Activated CD4-positive, alpha-beta T cell treated with anti-CD3 and anti-CD28 coated beads, Interleukin-2, amount 50 U/mL, for 24 hours (primary cell): Measurements from ENCODE around the gene WIPI1.
"Not testable (repeated sequence)": the region's sequence is repeated elsewhere in the genome, so short reads cannot be mapped to it uniquely, and the experiment has no call there.

Experiments
- DNase-seq, 2 donors: peaks; one replicate each; pipeline ENCODE4 v3.0.0-alpha.2; 2020; ENCODE audit warnings: low read depth in 1 of 2, low spot score in 1 of 2

Gene WIPI1

DNA sequence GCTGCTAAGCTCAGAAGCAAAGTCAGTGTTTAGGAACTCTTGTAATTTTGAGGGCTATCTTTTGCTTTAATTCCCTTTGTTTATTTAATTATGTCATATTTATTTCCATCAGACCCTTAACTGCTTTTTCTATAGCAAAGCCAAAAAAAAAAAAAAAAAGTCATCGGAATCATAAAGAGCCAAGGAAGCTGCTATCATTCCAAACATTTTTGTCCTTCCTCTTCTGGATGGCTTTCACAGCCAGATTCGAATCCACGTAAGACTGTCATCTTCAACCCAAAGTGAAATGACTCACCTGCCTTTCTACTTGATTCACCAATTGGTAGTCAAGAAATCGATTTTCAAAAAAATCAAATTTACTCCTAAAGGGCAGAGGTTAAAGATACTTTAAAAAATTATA is 38.4 kb downstream of the WIPI1 start:
- no peak for DNase-seq

- DNase-seq: no peak
These were observed 40.0 kb downstream of the WIPI1 start for GRCh38 chr17:68417317-68417716.

GRCh38 chr17:68414901-68415300 is 42.4 kb downstream of the WIPI1 start:
- DNase-seq: not testable (repeated sequence)

- DNase-seq: peak in 1 of 2 donors; percentile 39
These were observed 43.4 kb downstream of the WIPI1 start for GRCh38 chr17:68413597-68414560.

DNA sequence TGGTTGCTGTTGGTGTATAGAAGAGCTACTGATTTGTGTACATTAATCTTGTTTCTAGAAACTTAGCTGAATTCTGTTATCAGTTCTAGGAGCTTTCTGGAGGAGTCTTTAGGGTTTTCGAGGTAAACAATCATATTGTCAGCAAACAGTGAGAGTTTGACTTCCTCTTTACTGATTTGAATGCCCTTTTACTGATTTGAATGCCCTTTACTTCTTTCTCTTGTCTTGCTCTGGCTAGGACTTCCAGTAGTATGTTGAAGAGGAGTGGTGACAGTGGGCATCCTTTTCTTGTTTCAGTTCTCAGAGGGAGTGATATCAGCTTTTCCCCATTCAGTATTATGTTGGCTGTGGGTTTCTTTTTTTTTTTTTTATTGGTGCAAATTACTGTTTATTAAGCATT is 49.6 kb downstream of the WIPI1 start:
- not testable (repeated sequence) for DNase-seq

- DNase-seq: not testable (repeated sequence)
These were observed 53.5 kb downstream of the WIPI1 start for GRCh38 chr17:68403837-68404236.

DNA sequence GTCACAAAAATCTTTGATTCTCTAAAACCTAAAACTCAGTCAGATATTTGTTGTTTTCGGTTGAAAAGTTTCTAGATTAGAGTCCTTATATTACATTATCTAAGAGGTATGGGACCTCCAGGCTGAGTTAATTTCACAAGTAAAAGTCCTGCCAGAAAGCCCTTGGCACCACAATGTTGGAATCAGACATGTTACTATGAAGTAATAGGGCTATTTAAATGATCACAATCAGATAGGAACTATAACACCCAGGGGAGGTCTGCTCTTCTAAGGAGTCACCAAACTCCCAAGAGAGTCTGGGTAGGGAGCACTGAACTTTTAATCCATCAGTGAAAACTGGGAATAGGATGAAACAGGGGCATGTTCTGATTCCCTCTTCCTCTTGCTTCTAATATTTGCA is 54.2 kb downstream of the WIPI1 start:
- no peak for DNase-seq

DNA sequence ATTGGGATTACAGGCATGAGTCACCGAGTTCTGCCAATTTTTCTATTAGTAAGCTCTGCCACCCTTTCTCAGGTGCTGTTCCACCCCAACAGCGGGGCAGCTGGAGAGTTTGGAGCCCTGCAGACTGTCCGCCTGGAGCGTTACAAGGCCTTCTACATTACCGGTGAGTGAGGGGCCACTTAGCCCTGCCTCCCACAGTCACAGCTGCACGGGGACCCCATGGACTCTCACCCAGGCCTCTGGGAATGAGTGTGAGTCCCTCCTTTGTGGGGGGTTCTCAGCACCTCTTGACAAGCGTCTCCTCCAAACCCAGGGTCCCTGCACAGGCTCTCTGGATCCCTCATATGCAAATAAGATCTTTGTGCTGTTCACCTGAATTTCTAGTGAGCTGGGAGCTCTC is 56.0 kb downstream of the WIPI1 start:
- no peak for DNase-seq

GRCh38 chr17:68400404-68400735 is 56.9 kb downstream of the WIPI1 start:
- no peak for DNase-seq

GRCh38 chr17:68399638-68400403 is 57.5 kb downstream of the WIPI1 start:
- DNase-seq: peak in 1 of 2 donors; percentile 50

GRCh38 chr17:68398691-68399637 is 58.3 kb downstream of the WIPI1 start:
- no peak for DNase-seq

- DNase-seq: no peak
These were observed 60.2 kb downstream of the WIPI1 start for GRCh38 chr17:68397108-68397536.

DNA sequence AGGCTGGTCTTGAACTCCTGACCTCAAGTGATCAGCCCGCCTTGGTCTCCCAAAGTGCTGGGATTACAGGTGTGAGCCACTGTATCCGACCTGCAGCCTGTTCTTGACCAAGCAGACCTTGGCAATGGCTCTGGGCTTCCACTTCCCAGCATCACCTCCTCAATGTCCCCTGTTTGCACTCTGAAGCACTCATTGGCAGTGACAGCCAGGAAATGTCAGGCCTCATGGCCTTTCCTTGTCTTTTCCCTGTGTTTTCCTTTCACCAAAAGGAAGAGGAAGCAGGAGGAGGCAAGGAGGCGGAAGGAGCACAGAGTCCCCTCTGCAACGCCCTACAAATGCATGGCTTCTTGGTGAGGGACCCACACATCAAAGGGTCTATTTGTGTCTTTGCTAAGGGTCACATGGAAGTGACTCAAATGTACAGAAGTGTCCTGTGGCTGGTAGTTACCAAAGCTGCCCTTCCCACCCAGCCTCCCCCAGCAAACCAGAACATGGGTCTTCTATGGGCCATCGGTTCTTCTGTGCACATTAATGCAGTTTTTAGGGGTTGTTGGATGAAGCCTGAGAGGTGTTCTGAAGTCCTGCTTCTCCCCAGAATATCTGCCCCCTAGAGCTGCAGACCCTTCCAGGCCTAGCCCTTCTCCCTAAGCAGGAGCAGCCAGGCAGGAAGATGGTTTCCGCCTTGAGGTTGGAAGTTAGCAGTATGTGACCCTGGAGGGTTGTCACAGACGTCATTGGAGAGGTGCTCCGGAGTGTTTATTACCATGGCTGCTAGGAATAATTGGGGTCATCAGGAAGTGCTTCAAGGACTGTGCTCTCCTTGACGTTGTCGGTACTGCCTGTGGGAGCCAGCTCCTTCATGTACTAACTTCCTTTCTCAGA is 60.8 kb downstream of the WIPI1 start:
- no peak for DNase-seq

- DNase-seq: no peak
These were observed 62.5 kb downstream of the WIPI1 start for GRCh38 chr17:68394608-68395331.

GRCh38 chr17:68391561-68392268 is 65.6 kb downstream of the WIPI1 start:
- no peak for DNase-seq

DNA sequence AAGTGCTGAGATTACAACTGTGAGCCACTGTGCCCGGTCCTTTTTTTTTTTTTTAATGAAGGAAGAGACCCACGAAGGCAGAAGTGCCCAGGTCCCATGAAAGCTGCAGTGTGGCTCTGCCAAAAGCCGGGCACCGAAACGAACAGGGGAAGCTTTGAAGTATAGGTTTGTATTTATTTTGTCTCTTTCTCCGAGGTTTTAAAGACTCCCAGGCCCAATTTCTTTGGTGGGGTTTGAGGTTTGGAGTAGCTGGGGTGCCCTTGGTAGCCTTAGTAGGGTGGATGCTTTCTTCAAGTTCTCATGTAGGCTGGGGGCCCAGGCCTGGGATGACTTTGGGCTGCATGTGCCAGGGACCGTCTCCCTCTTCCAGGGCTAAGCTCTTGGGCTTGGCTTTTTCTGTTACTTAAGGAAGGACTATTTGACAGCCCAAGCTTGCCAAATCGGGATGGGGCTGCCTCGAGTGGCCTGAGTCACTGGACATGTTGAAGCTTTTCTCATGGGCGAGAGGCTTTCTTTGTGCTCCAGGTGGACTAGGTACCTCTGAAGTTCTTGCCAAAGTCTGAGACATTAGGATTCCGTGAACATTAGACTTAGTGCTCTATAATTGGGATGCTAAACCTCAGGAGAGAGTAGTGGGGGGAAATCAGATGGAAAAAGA is 66.3 kb downstream of the WIPI1 start:
- DNase-seq: no peak

- no peak for DNase-seq
These were observed 68.3 kb downstream of the WIPI1 start for GRCh38 chr17:68389041-68389440.
